Measurements from ENCODE around the gene ZNF274.
"Not testable (repeated sequence)": the region's sequence is repeated elsewhere in the genome, so short reads cannot be mapped to it uniquely, and the experiment has no call there.

Gene ZNF274

DNA sequence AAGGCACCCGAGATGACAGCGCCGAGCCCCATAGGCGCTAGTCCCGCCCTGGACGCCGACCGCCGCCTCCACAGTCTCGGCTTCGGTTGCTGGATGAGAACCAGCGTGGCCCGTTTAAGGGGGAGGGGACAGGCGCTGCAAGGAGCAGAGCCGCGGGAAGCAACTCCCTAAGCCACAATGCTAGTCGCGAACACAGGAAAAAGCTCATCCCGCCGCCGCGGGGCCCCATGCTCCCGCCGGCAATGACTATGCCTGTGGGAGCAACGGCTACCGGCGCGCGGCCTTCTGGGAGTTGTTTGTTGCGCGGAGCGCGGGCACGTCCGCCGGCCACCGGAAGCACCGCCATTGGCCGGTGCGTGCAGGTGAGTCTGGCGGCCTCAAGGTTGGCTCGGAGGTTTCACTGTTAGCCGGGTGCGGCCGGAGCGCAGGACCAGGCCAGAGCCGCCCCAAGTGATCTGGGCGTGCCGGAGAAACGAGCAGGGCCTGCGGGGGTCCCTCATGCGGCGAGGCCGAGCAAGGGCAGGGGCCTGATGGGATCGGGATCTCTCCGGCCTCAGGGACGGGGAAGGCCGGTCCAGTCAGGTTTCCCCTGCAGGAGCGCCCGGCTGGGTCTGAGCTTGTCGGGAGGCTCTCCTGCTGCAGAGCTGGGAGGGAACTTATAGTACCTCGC lies 45.9 kb downstream of the ZNF274 start, which contains the start of gene ZNF544:
Gene ZNF544, plus strand, starts transcription at position 330 of the 670 bp plus-strand sequence. CDS start 15,110 bp downstream, outside the sequence.
- peak; percentile 78 for DNase-seq (ENCODE audit: low read depth, low spot score)
- peak; percentile 43 for TF ChIP-seq CTCF (IDR thresholded peaks at IDR 0.05; ENCODE audit: low read depth, low read length)
- H3K4me3 ChIP-seq (ENCODE audit: low read depth, low read length), result peak within 1 kb of the TSS; percentile 84
- in situ Hi-C loops (cut with HindIII; ENCODE audit: low sequenced_read_pairs), result no loop called here

DNA sequence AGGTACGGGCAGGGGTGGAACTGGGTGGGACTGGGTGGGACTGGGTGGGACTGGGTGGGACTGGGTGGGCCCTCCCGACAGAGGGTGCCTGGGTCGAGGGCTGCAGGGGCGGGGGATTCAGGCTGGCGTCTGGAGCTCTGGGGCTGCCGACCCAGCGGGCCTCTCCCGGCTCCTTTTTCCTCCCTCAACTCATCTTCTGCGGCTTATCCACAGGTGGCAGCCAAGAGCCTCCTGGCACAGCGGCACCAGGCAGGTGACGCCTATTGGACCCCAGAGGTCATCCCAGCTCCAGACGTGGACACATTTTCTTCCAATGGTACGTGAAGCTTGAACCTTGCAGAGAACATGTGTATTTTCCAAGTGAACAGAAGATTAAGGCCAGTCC lies 46.4 kb downstream of the ZNF274 start:
- peak; percentile 15 for DNase-seq (ENCODE audit: low read depth, low spot score)
- H3K4me3 ChIP-seq (ENCODE audit: low read depth, low read length), result peak overlapping the region; percentile 84
- peak; percentile 53 for TF ChIP-seq CTCF (IDR thresholded peaks at IDR 0.05; ENCODE audit: low read depth, low read length)
- in situ Hi-C loops (cut with HindIII; ENCODE audit: low sequenced_read_pairs), result no loop called here

DNA sequence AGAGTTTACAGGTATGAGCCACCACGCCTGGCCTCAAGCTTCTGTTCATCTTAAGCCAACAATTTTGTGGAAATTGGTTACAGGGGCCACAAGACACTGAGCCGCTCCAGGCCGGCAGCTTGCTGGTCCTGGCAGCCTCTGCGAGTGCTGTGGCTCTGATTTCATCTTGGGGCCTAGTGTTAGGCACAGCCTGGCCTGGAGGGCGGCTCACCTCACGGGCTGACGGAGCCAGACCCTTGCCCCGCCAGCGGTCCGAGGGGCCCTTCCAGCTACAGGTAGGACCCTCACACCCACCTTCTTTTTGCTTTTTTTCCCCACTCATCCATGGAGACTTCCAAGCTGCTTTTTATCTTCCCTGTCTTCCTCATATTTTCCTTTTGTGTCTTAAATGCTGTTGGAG lies 54.5 kb downstream of the ZNF274 start:
- TF ChIP-seq CTCF (IDR thresholded peaks at IDR 0.05; ENCODE audit: low read depth, low read length), result no peak
- DNase-seq (ENCODE audit: low read depth, low spot score), result no peak
- H3K4me3 ChIP-seq (ENCODE audit: low read depth, low read length), result no peak overlapping the region
- in situ Hi-C loops (cut with HindIII; ENCODE audit: low sequenced_read_pairs), result no loop called here

DNA sequence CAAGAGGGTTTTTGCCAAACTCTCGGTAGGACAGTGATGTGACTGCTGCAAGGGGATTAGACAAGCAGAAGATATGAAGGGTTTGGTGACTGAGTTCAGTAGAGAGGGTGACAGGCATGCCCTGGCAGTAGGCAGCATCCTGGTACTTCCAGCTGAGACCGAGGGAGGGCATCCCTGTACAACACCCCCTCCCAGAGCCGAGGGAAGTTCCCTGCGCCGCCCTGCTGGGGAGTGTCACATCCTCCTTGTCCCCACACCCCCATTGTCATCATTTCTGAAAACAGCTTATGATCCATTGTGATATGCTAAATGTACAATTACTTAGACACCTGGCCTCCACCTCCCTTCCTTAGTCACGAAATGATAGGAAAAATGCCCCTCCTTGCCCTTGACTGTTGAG lies 60.5 kb downstream of the ZNF274 start:
- no peak overlapping the region for H3K4me3 ChIP-seq (ENCODE audit: low read depth, low read length)
- no peak for DNase-seq (ENCODE audit: low read depth, low spot score)
- no peak for TF ChIP-seq CTCF (IDR thresholded peaks at IDR 0.05; ENCODE audit: low read depth, low read length)
- in situ Hi-C loops (cut with HindIII; ENCODE audit: low sequenced_read_pairs), result no loop called here

DNA sequence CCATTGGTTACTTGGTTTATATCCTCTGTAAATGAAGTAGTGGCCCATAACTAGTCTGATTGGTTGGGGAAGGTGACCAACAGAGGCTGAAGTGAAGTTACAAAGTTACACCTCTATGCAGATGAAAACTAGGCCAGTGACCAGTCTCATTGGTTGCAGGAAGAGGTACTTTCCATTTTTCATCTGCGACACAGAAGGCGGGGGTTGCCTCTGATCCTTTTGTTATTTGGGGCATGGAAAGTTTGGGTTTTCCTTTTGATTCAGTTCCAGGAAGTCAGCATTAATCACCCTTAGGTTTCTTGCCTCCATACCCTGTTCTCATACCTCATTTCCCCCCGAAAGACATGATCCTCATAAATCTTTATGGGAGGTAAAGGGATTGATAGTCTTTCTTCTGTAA lies 66.0 kb downstream of the ZNF274 start:
- in situ Hi-C loops (cut with HindIII; ENCODE audit: low sequenced_read_pairs), result no loop called here
- TF ChIP-seq CTCF (IDR thresholded peaks at IDR 0.05; ENCODE audit: low read depth, low read length), result no peak
- DNase-seq (ENCODE audit: low read depth, low spot score), result no peak
- H3K4me3 ChIP-seq (ENCODE audit: low read depth, low read length), result no peak overlapping the region

- no peak overlapping the region for H3K4me3 ChIP-seq (ENCODE audit: low read depth, low read length)
- DNase-seq (ENCODE audit: low read depth, low spot score), result peak; percentile 42
- no peak for TF ChIP-seq CTCF (IDR thresholded peaks at IDR 0.05; ENCODE audit: low read depth, low read length)
- in situ Hi-C loops (cut with HindIII; ENCODE audit: low sequenced_read_pairs), result no loop called here
These were observed 69.3 kb downstream of the ZNF274 start for GRCh38 chr19:58252102-58252685.

GRCh38 chr19:58258259-58258658 lies 75.4 kb downstream of the ZNF274 start:
- H3K4me3 ChIP-seq (ENCODE audit: low read depth, low read length); DNase-seq (ENCODE audit: low read depth, low spot score); in situ Hi-C loops (cut with HindIII; ENCODE audit: low sequenced_read_pairs): not testable (repeated sequence)

All from astrocyte of the spinal cord (primary cell).